Fibroblast of lung (primary cell): ENCODE data around the gene AKT1. TPM values are rescaled to one million over a fixed set of nuclear protein-coding genes. Genes with fewer than 3 reads are reported as not detected.

ENCODE experiments used
- DNase-seq, 2 donors: peaks; one replicate each; pipeline versions ENCODE4 v3.0.0 to v3.0.0-alpha.2; 2010; ENCODE audit warnings: low read depth in 2 of 2
- H2AFZ ChIP-seq: 2 replicates; pipeline ENCODE4 v1.5.1; 2012; ENCODE audit warnings: low read length, control low read depth, inconsistent platforms
- H3K27ac ChIP-seq: 2 replicates; pipeline ENCODE4 v1.5.1; 2011; ENCODE audit warnings: low read length, control low read depth; ENCODE audit not compliant: insufficient read depth
- H3K27me3 ChIP-seq: 2 replicates; pipeline ENCODE4 v1.5.1; 2011; ENCODE audit warnings: mild to moderate bottlenecking, low read length; ENCODE audit not compliant: control insufficient read depth, insufficient read depth
- H3K36me3 ChIP-seq: 2 replicates; pipeline ENCODE4 v1.5.1; 2011; ENCODE audit warnings: low read length; ENCODE audit not compliant: control insufficient read depth, insufficient read depth
- H3K4me1 ChIP-seq: 2 replicates; pipeline ENCODE4 v1.5.1; 2011; ENCODE audit warnings: low read length; ENCODE audit not compliant: control insufficient read depth, insufficient read depth; ENCODE audit errors: extremely low read depth
- H3K4me2 ChIP-seq: 2 replicates; pipeline ENCODE4 v1.5.1; 2011; ENCODE audit warnings: low read length, control low read depth; ENCODE audit not compliant: insufficient read depth; ENCODE audit errors: extremely low read depth
- H3K4me3 ChIP-seq, 4 experiments: fragments of 200-600 bp in 1 of 4; sonication (generic) in 1 of 4; replicated peaks in 1 of 4; 2 replicates each; pipeline ENCODE4 v1.5.1; 2011 to 2016; ENCODE audit warnings: low read length in 4 of 4, low read depth in 3 of 4, mild to moderate bottlenecking in 3 of 4, control low read depth in 2 of 4, inconsistent platforms in 1 of 4, mixed read lengths in 1 of 4; ENCODE audit not compliant: insufficient read depth in 1 of 4; ENCODE audit errors: control extremely low read depth in 1 of 4
- H3K79me2 ChIP-seq: 2 replicates; pipeline ENCODE4 v1.5.1; 2012; ENCODE audit warnings: mild to moderate bottlenecking, low read length, inconsistent platforms; ENCODE audit not compliant: control insufficient read depth, insufficient read depth
- H3K9ac ChIP-seq: 2 replicates; pipeline ENCODE4 v1.5.1; 2011; ENCODE audit warnings: mild to moderate bottlenecking, low read length, control low read depth; ENCODE audit not compliant: insufficient read depth
- H3K9me3 ChIP-seq: 2 replicates; pipeline ENCODE4 v1.5.1; 2012; ENCODE audit warnings: low read depth, low read length; ENCODE audit not compliant: control insufficient read depth, insufficient read depth
- H4K20me1 ChIP-seq: 2 replicates; pipeline ENCODE4 v1.5.1; 2011; ENCODE audit warnings: low read length; ENCODE audit not compliant: control insufficient read depth, insufficient read depth; ENCODE audit errors: extremely low read depth
- EZH2 ChIP-seq: IDR thresholded peaks from 2 replicates; pipeline ENCODE4 v1.5.1; 2012; ENCODE audit warnings: low read length, control low read depth, mild to moderate bottlenecking; ENCODE audit errors: missing control alignments
- polyA plus RNA-seq, 2 donors: library from polyadenylated mRNA; depleted of rRNA in 1 of 2; stranded (reverse) in 1 of 2; unstranded in 1 of 2; fragments of >200 nt; gene quantifications; 2 replicates each; pipeline ENCODE4 v1.2.1, GENCODE V29; 2011 to 2012; ENCODE audit warnings: missing spikeins in 1 of 2
- total RNA-seq: library from RNA; depleted of rRNA; stranded (reverse); fragments of >200 nt; gene quantifications from 2 replicates; pipeline ENCODE4 v1.2.1, GENCODE V29; 2014
- TF ChIP-seq, protein P1 (sequence below), 2 donors: IDR thresholded peaks in 1 of 2; conservative IDR thresholded peaks in 1 of 2; 1 replicate in 1 of 2; 2 replicates in 1 of 2; pipeline ENCODE4 v1.5.1; 2011 to 2012; ENCODE audit warnings: low read length in 2 of 2, control low read depth in 1 of 2, inconsistent platforms in 1 of 2, low read depth in 1 of 2, mild to moderate bottlenecking in 1 of 2

The AKT1 gene
- total and polyA plus RNA-seq, 2 donors (not counting 1 experiment from before 2014, with no cell fraction given), result 83.2 to 127 TPM

- Histone ChIP-seq H3K4me2 (no peak overlapping the region), H3K9ac (no peak overlapping the region), H3K79me2 (peaks cover 43% of the 10 kb centered on the region), H3K36me3 (peaks cover 29% of the 10 kb centered on the region), H3K4me3 (no peak overlapping the region), H3K27me3 (no peaks in the 10 kb centered on the region), H3K4me1 (peaks cover 8% of the 10 kb centered on the region), H3K9me3 (no peaks in the 10 kb centered on the region), H4K20me1 (no peaks in the 10 kb centered on the region), H3K27ac (no peak overlapping the region), H2AFZ (no peak overlapping the region)
- no peak for DNase-seq
- TF ChIP-seq, protein P1, sequence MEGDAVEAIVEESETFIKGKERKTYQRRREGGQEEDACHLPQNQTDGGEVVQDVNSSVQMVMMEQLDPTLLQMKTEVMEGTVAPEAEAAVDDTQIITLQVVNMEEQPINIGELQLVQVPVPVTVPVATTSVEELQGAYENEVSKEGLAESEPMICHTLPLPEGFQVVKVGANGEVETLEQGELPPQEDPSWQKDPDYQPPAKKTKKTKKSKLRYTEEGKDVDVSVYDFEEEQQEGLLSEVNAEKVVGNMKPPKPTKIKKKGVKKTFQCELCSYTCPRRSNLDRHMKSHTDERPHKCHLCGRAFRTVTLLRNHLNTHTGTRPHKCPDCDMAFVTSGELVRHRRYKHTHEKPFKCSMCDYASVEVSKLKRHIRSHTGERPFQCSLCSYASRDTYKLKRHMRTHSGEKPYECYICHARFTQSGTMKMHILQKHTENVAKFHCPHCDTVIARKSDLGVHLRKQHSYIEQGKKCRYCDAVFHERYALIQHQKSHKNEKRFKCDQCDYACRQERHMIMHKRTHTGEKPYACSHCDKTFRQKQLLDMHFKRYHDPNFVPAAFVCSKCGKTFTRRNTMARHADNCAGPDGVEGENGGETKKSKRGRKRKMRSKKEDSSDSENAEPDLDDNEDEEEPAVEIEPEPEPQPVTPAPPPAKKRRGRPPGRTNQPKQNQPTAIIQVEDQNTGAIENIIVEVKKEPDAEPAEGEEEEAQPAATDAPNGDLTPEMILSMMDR (conservative IDR thresholded peaks at IDR 0.05 in 1 of 2, IDR thresholded peaks at IDR 0.05 in 1 of 2; ENCODE audit: low read depth in 1 of 2, low read length in 2 of 2), result no peak
- no peak for TF ChIP-seq EZH2
Measured at GRCh38 chr14:104757238-104757585, 38.3 kb downstream of the AKT1 start.

DNA sequence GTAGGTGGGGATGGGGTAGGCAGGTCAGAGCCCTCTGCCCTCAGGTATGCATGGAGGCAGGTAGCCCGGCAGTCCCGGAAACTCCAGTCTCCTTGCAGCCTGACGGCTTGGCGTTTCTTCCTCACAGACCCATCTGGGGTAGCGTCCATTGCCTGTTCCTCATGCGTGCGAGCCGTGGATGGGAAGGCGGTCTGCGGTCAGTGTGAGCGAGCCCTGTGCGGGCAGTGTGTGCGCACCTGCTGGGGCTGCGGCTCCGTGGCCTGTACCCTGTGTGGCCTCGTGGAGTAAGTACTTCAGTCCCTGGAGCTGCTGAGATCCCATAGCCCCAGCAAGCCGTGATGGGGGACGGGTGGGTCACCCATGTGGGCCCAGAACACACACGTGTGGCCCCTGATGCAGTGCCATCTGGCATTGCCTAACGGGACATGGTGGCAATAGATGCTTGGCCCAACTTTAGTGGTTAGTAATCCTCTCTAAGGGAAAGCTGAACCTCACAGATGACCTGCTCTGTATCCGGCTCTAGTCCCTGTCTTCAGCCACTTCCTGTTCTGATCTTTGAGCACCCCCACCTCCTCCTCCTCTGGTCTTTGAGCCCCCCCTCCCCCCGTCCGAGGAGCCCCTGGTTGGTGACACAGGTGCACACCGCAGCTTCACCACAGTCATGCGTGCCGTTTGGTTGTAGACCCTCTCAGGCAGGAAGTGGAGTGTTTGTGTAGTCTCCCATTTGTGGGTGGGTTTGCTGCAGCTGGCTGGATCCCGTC lies 38.9 kb downstream of the AKT1 start:
- Histone ChIP-seq H2AFZ (no peak overlapping the region), H3K79me2 (peaks cover 43% of the 10 kb centered on the region), H3K36me3 (peaks cover 29% of the 10 kb centered on the region), H3K27ac (no peak overlapping the region), H3K9me3 (no peaks in the 10 kb centered on the region), H4K20me1 (no peaks in the 10 kb centered on the region), H3K4me2 (no peak overlapping the region), H3K9ac (no peak overlapping the region), H3K4me1 (peaks cover 8% of the 10 kb centered on the region), H3K4me3 (no peak overlapping the region), H3K27me3 (no peaks in the 10 kb centered on the region)
- no peak for DNase-seq
- no peak for TF ChIP-seq EZH2
- TF ChIP-seq, protein P1 (conservative IDR thresholded peaks at IDR 0.05 in 1 of 2, IDR thresholded peaks at IDR 0.05 in 1 of 2; ENCODE audit: low read depth in 1 of 2, low read length in 2 of 2), result no peak

GRCh38 chr14:104755621-104756020 lies 39.9 kb downstream of the AKT1 start:
- Histone ChIP-seq H3K36me3 (peaks cover 29% of the 10 kb centered on the region), H3K9me3 (no peaks in the 10 kb centered on the region), H3K4me2 (no peak overlapping the region), H3K27me3 (no peaks in the 10 kb centered on the region), H2AFZ (no peak overlapping the region), H3K27ac (no peak overlapping the region), H3K4me3 (no peak overlapping the region), H3K9ac (no peak overlapping the region), H4K20me1 (no peaks in the 10 kb centered on the region), H3K4me1 (peaks cover 8% of the 10 kb centered on the region), H3K79me2 (peaks cover 43% of the 10 kb centered on the region)
- no peak for DNase-seq
- no peak for TF ChIP-seq EZH2
- TF ChIP-seq, protein P1 (conservative IDR thresholded peaks at IDR 0.05 in 1 of 2, IDR thresholded peaks at IDR 0.05 in 1 of 2; ENCODE audit: low read depth in 1 of 2, low read length in 2 of 2), result no peak
